HG02588 (cell line): Measurements from ENCODE around the gene KRTAP10-3.

Experiments used
- ATAC-seq: cut with Tn5 transposase; IDR thresholded peaks from one replicate; pipeline ENCODE4 v1.9.1; 2021; ENCODE audit warnings: mild to moderate bottlenecking, moderate library complexity; ENCODE audit not compliant: unreplicated experiment

The KRTAP10-3 gene

DNA sequence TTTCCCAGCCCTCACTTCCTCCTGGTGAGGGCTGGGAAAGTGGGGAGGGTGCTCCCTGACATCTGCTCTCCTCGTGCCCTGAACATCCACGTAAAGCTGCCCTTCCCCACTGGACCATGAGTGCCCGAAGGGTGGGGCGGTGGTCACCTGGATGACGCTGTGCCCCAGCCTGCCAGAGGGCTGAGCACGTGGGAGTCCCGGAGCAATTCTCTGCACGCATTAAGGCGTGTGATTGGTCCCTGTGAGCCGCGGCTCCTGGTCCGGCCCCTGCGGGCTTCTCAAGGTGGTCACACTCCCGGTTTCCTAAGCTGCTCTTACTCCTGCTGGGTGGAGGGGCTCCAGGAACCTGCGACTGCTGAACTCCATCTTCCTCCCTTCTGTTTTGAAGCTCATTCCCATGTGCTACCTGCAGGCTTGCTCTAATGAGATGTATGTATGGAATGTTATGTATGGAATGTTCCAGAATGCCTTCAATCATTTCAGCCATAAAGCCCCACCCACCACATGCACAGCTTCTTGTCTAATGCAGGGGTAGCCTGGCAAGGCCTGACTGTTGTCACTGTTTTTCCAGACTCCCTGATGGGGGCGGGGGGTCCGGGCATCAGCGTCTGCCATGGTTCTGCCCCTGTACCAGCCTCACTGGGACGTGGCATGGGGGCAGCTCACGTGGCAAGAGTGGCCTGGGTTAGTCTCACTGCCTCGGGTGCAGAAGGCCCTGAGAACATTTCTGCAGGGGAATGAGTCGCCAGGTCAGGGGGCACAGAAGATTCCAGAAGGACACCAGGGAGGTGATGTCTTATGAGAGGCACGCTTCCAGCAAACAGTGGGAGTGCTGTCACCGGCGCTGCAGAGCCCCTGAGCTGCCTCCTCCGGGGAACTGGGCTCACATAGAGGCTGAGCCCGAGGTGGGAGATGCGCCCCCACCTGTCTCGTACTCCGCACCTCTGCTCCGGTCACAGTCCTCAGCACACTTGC is 38.0 kb downstream of the KRTAP10-3 start:
- no peak for ATAC-seq

DNA sequence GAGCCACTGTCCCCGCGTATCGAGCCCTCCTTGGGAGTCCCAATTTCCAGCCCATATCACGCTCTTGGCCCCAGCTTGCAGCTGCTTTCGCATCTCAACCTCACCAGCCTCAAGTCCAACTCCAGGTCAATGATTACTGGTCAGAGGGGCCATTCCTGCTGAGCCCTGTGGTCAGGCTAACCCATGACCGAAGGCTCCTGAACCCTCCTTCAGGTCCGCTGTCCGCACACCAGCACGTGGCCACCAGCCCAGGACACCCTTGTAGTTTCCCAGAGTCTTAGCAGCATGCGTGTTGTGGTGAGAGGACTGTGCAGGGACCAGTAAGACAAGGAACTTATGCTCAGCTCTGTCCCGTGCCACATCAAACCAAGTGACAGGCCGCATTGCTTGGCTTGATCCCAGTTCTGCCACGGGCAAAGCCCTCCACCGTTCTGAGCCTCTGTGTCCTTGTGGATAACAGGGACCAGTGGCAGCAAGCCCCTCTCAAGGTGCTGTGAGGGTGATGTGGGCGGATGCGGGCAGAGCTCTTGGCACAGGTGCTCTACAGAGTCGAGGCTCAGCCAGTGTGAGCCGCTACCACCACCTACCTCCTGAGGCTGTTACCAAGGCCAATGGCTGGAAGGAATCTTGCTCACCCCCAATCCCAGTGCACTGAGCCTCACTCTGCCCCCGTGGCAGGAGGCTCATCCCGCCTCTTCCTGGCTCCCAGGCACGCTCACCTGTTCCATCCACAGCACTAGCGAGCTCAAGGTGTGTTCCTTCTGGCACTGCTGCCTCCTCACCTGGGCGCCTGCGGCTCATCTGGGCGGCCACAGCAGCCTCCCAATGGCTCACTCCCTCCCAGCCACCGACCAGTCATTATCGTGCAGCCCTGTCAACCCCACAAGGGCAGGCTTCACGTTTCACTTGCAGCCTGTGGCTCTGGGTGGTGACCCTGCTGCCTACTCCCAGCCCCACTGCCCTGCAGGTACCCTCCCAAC is 39.0 kb downstream of the KRTAP10-3 start:
- no peak for ATAC-seq

DNA sequence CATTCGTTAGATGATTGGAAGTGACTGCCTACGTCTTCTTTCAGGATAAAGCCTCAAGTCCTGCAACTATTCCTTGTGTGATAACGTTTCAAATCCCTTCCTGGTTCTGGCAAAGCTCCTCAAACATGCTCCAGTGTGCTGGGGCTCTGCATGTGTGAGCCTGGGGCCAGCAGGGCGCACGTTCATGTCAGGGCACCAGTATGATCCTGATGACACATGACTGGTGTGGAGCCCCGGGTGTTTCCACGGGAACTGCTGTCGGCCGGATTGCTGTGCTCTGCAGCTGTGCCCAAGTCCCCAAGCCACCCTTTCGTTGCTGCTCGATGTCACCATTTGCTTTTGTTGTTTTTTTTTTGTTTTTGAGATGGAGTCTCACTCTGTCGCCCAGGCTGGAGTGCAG is 39.9 kb downstream of the KRTAP10-3 start:
- no peak for ATAC-seq

DNA sequence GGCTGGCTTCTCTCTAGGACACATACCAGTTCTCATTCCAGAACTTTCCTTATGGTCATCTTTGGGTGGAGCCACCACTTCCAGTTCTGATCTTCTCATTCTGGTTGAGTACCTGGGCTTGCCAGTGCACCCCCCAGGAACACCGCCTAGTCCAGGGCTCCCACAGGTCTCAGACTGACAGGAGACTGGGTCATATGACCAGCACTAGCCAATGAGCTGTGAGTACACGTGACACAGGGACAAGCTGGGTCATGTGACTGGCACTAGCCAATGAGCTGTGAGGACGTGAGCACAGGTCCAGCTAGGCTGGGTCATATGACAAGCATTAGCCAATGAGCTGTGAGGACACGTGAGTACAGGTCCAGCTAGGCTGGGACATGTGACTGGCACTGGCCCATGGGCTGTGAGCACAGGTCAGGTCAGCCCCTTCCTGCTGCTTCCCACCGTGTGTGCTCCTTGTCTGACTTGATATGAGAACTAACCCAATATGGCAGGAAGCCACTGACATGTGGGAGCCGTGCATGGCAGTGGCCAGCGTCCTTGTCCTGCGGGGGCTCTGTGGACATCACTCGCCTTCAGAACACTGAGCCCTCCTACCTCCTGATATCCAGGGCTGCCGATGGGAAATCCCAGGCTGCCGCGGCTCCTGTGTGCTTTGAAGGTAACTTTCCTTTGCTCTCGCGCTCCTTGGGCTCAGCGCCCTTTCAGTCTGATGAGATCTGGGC is 41.3 kb downstream of the KRTAP10-3 start:
- ATAC-seq, result no peak

DNA sequence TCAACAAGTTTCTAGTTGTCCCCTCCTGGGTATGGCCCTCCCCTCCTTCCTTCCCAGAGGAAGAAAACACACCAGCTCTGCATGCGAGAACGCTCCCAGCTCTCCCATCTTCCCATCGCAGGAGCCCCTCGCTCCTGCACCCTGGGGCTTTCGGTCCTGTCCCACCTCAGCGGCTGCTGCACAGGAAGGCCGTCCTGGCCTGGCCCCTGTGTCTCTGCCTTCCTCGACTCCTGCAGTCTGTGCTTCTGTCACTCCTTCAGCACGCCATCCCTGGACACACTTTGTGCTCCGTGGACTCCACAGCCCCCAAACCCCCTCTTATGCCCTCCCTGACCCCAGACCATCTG is 41.8 kb downstream of the KRTAP10-3 start:
- ATAC-seq, result no peak

GRCh38 chr21:44516342-44516741 is 42.3 kb downstream of the KRTAP10-3 start:
- ATAC-seq, result no peak

- ATAC-seq, result no peak
These were observed 43.0 kb downstream of the KRTAP10-3 start for GRCh38 chr21:44515359-44516165.

DNA sequence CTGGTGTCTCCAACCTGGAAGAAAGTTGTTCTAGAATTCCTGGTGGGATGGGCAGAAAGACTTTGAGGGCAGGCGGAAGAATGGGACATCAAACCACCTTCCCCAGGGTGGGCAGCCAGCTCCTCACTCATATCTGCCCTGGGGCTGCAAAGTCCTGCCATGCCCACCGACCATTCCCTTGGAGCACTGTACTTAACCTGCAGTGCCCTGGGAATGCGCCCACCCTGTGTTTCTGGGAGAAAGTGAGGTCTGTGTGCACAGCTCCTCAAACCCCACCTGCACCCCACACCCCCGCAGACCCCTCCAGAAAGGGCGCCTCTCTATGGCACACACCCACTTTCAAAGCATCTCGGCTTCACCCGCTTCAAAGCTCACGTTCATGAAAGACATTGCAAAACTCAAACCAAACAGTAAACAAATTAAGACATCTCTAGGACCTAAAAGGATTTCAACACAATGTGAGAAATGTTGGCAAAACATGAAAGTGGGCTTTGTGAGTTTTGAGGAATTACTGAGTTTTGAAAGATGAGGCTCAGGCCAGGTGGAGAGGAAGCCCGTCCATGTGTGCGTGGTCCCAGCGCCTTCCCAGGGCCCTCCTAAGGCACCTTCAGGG is 43.7 kb downstream of the KRTAP10-3 start:
- ATAC-seq, result no peak

GRCh38 chr21:44514218-44514520 is 44.4 kb downstream of the KRTAP10-3 start:
- ATAC-seq, result no peak

DNA sequence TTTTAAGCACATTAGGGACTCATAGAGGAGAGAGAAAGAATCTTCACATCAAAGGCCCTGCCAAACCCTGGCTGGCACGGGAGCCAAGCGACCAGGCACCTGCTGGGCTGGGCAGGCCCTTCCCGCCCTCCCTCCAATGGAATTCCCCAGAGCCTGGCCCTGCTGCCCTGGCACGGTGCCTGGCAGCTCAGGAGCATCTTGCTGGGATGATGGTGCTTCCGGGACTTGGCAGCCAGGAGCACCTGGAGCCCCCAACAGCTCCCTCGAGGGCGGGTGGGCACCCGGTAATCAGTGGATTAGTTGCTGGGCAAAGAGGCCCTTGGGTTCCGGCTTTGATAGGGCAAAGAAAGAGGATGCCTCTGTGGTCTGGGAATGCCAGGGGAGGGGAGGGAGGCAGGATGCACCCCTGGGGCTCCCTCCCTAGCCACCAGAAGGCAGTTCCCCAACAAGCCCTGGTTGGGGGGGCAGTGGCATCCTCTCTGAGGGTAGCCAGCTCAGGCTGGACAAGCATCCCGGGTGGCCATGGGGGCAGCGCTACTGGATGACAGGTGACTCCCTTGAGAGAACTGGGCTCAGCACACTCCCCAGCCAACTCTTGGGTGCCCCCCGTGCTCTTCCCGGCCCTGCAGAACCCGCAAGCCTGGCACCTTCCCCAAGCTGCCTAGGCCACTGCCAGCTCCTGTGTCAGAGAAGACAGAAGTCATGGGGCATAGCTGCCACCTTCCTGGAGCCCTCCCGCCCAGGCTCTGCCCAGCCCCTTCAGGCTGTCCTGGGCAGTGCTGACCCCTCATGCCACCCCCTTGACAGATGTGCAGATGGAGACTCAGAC is 45.0 kb downstream of the KRTAP10-3 start:
- ATAC-seq, result no peak

- no peak for ATAC-seq
These were observed 45.9 kb downstream of the KRTAP10-3 start for GRCh38 chr21:44512496-44513388.

DNA sequence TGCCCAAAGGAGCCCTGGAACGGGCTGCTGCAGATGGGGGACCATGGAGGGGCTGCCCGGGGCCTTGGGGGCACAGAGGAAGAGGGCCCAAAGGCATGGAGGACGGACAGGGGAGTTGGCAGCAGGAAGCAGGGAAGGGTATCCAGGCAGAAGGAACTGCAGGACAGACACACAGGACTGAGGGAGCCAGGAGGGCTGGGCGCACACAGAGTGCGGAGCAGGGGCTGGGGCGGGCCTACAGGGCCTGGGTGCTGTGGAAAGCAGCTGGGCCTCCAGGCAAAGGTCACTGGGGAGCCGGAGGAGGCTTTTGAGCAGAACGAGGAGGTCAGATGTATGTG is 46.7 kb downstream of the KRTAP10-3 start:
- no peak for ATAC-seq

DNA sequence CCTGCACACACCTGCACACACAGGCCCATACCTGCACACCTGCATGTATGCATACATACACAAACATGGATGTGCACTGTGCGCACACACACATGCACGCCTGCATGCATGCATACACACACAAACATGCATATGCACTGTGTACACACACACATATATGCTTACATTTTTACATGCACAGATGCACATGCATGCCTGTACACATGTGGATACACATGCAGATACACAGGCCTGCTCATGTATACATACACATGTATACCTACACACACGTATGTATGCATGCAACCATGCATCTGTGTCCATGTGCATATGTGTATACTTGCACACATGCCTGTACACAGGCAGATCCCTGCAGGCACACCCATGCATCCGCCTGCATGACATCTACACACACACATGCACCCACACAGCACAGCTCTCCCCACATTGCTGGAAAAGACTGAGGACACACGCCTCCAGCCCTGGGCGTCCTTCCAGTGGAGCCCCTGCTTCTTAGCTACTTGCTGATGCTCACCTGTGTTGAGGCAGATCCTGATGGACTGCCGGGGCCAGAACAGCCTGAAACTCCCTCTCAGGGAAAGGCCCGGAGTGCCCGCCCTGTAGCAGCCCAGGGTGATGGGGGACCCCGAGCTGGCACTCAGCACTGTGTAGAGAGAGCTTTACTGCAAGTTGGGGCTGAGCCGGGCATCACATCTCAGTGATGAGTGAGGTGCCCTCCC is 47.2 kb downstream of the KRTAP10-3 start:
- ATAC-seq, result no peak

- ATAC-seq, result no peak
These were observed 47.9 kb downstream of the KRTAP10-3 start for GRCh38 chr21:44510508-44511218.

GRCh38 chr21:44510109-44510507 is 48.5 kb downstream of the KRTAP10-3 start:
- ATAC-seq, result no peak

DNA sequence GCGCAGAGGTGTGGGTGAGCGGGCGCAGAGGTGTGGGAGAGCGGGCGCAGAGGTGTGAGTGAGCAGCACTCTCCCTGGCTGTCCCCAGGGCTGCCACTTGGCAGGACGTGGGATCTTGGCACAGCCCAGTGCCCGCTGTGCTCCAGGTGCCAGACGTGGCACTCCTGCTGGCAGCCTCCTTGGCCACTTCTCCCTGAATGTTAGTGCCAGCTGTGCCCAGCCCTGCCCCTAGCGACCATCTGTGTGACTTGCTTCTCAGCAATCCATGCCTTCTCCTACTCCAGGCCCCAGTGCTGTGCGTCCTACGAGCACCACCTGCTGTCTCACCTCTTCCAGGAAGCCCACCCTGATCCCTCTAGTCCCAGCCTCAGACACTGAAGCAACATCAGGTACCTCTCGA is 49.1 kb downstream of the KRTAP10-3 start:
- no peak for ATAC-seq
